ENCODE results near the gene U2AF1L4. TPM values are rescaled to one million over a fixed set of nuclear protein-coding genes. Genes with fewer than 3 reads are reported as not detected.

The U2AF1L4 gene
- total and polyA plus RNA-seq, 5 experiments from 2014 or later: 43.1 to 93.1 (median 53.1) TPM

DNA sequence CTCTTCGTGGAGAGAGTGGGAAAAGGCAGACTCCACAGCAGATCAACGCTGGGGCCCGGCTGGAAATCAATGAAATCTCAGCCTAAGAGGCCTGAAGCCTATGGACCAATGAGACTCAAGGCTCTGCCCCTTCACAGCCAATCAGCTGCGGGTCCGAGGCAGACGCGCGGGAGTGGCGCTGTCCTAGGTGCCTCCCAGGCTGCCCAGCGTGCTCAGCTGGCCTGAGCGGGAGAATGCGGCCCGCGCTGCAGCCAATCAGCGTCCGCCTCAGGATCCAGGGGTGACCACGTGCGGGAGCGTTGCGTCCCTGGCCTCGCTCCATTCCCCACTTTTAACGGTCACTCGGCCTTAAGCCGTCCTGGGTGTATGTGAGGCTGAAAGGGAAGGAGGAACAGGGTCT lies 41.0 kb downstream of the U2AF1L4 start, which contains the start of gene ZBTB32:
ZBTB32 (plus strand) TSS at position 341 of the 400 bp plus-strand sequence. CDS start 10,069 bp downstream, outside the sequence.
- no peaks in the 10 kb centered on the region for H3K36me3 Mint-ChIP-seq
- H3K4me1 Mint-ChIP-seq: peaks cover 5 to 9% (median 8%) of the 10 kb centered on the region in 4 donors
- peak within 1 kb of the TSS in 1 of 10 donors; percentile 11 for H3K27ac Mint-ChIP-seq
- H3K4me3 Mint-ChIP-seq: peak within 1 kb of the TSS in 1 of 10 donors; percentile 97
- POLR2A ChIA-PET: interaction anchor here (0.6 to 2.8 kb wide), 3 partner anchors 10 to 147 kb away, joined by 4 to 24 read pairs (median 14); partner anchors contain the start of genes PSENEN and U2AF1L4
- ATAC-seq: no peak
- DNase-seq: no peak
- no peaks in the 10 kb centered on the region for H3K9me3 Mint-ChIP-seq
- peaks cover 0 to 9% (median 2%) of the 10 kb centered on the region in 5 donors for H3K27me3 Mint-ChIP-seq

DNA sequence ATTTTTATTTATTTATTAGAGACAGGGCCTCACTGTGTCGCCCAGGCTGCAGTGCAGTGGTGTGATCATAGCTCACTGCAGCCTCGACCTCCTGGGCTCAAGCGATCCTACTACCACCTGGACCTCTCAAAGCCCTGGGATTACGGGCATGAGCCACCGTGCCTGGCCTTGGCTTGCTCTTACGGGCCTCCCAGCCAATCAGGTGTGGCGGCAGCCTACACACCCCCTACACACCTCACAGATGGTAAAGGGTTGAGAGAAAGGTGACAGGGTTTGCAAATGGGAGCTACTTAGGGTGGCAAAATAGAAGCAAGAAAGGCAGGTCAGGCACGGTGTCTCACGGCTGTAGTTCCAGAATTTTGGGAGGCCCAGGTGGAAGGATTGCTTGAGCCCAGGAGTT lies 41.9 kb downstream of the U2AF1L4 start:
- DNase-seq: no peak

DNA sequence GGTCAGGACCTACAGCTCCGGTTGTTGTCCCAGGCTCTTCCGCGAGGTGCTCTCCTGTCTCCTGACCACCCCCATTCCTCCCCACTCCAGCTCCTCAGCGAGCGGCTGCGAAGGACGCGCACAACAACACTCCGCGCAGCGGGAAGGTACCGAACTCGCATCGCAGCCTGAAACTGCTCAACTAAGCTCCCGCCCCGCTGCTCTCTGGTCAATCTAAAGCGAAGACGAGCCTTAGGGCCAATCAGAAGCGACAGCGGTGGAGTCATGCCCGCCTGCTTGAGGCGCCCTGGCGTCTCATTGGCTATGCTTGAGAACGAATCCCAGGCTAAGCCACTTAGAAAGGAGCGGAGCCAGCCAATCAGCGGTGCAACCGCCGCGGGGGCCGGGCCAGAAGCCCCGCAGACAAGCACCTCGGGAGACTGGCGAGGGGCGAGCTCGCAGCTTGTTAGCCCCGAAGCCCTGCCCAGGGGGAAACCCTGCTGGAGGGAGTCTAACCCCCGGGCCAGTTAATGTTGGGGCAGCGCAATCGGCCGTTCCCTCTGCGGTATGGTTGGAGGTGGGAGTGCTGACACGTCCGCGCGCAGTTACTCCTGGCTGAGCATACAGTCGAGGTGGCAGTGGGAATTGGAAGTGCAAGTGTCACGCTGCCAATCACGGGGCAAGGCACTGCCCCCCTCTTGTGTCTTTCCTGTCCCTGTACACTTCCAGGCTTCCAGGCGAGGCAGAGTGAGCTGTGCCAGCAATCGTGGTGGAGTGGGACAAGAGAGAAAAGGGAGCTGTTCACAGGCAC lies 42.8 kb downstream of the U2AF1L4 start:
- Mint-ChIP-seq H3K9me3 (no peaks in the 10 kb centered on the region), H3K27me3 (peaks cover 0 to 9% (median 2%) of the 10 kb centered on the region in 5 donors), H3K27ac (peak overlapping the region; percentile 85 to 98 (median 94)), H3K4me1 (peaks cover 5 to 9% (median 8%) of the 10 kb centered on the region in 4 donors), H3K4me3 (peak overlapping the region; percentile 91 to 99 (median 98)), H3K36me3 (no peaks in the 10 kb centered on the region)
- POLR2A ChIA-PET: interaction anchor here (0.8 to 2.8 kb wide), 12 partner anchors 11 to 257 kb away, joined by 3 to 24 read pairs (median 4); partner anchors contain the start of genes HSPB6, IGFLR1, KMT2B and LIN37
- peak; percentile 99 to 100 for ATAC-seq
- DNase-seq: peak; percentile 84 to 96 (median 91)

More for the DNA sequence above, 41.9 kb downstream of the U2AF1L4 start:
- Mint-ChIP-seq H3K4me1 (peaks cover 5 to 9% (median 8%) of the 10 kb centered on the region in 4 donors), H3K36me3 (no peaks in the 10 kb centered on the region), H3K27ac (no peak overlapping the region), H3K27me3 (peaks cover 0 to 9% (median 2%) of the 10 kb centered on the region in 5 donors), H3K4me3 (peak overlapping the region in 3 of 10 donors; percentile 93 to 98 (median 97)), H3K9me3 (no peaks in the 10 kb centered on the region)
- no peak for ATAC-seq
- POLR2A ChIA-PET: interaction anchor here (1.3 to 2.8 kb wide), 5 partner anchors 11 to 55 kb away, joined by 3 to 24 read pairs (median 6); partner anchors contain the start of genes HSPB6, IGFLR1, PSENEN and U2AF1L4

DNA sequence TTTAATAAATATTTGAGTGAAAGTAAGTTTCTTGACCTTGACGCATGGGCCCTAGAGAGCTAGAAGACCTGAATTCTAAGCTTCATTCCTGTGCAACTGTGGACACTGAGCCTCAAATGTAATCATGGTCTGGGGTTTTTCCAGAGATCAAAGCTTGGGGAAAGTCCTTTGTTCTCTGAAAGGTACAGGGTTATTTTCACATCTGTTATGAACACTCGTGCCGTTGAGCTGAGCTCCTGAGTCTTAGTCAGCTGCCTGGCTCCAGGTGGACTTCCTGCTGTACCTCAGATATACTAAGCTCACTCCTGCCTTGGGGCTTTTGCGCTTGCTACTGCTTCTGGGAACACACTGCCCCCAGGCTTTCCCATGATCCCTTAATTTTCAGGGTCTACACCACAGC lies 48.4 kb downstream of the U2AF1L4 start:
- H3K9me3 Mint-ChIP-seq: no peaks in the 10 kb centered on the region
- H3K27me3 Mint-ChIP-seq: peaks cover 0 to 1% (median 0%) of the 10 kb centered on the region in 5 donors
- H3K27ac Mint-ChIP-seq: no peak overlapping the region
- ATAC-seq (no peak), DNase-seq (no peak)
- POLR2A ChIA-PET: interaction anchor here (0.8 kb wide), 1 partner anchor 19 kb away, joined by 3 read pairs; no protein-coding TSS in a partner anchor
- H3K36me3 Mint-ChIP-seq: no peaks in the 10 kb centered on the region
- H3K4me3 Mint-ChIP-seq: no peak overlapping the region
- H3K4me1 Mint-ChIP-seq: no peaks in the 10 kb centered on the region

DNA sequence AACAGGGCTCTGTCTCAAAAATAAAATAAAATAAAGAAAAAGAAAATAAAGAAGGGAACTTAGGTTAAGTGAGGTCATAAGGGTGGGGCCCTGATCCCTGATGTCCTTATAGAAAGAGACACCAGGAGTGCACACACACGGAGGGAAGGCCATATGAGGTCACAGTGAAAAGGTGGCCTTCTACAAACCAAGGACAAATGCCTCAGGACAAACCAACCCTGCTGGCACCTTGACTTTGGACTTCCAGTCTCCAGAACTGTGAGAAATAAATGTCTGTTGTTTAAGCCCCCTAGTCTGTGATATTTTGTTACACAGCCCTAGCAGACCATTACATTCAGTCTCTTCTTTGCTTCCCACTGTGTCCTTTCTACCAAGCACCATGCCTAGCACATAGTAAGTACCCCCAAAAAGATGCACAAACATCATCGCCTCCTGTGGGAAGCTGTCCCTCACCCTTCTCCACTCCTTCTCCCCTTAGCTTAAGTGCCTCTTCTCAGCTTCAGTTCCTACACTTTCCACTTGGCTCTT lies 49.3 kb downstream of the U2AF1L4 start:
- H3K27ac Mint-ChIP-seq: no peak overlapping the region
- H3K4me3 Mint-ChIP-seq: no peak overlapping the region
- no peaks in the 10 kb centered on the region for H3K9me3 Mint-ChIP-seq
- ATAC-seq (no peak), DNase-seq (no peak)
- no peaks in the 10 kb centered on the region for H3K36me3 Mint-ChIP-seq
- H3K4me1 Mint-ChIP-seq: no peaks in the 10 kb centered on the region
- peaks cover 0 to 1% (median 0%) of the 10 kb centered on the region in 5 donors for H3K27me3 Mint-ChIP-seq
- POLR2A ChIA-PET: interaction anchor here (0.8 kb wide), 1 partner anchor 20 kb away, joined by 3 read pairs; no protein-coding TSS in a partner anchor

DNA sequence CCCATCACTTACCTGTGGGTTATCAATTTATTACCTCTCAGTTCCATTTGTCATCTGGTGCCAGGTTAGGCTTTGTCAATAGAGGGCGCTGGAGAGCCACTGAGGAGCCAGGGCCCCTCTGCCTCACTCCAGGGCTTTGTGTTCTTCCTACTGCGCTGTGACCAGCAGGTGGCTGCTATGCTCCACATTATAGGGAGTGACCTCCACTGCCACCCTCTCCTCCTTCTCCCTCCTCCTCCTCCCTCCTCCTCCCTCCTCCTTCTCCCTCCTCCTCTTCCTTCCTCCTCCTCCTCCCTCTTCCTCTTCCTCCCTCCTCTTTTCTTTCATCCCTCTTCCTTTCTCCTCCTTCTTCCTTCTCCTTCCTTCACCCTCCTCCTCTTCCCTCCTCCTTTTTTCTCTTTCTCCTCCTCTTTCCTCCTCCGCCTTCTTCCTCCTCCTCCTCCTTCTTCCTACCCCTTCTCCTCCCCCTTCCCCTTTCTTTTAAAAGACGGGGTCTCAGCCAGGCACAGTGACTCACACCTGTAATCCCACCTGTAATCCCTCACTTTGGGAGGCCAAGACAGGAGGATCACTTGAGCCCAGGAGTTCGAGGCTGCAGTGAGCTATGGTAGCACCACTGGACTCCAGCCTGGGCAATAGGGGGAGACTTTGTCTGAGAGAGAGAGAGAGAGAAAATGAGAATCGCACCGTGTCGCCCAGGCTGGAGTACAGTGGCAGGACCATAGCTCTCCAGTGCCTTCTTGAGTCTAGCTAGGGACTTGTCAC lies 51.2 kb downstream of the U2AF1L4 start:
- DNase-seq (peak; percentile 78 to 94 (median 88)), ATAC-seq (peak; percentile 100)
- H3K4me3 Mint-ChIP-seq: no peak overlapping the region
- no peaks in the 10 kb centered on the region for H3K36me3 Mint-ChIP-seq
- H3K4me1 Mint-ChIP-seq: no peaks in the 10 kb centered on the region
- POLR2A ChIA-PET: interaction anchor here (2.0 kb wide), 1 partner anchor 21 kb away, joined by 13 read pairs; no protein-coding TSS in a partner anchor
- no peaks in the 10 kb centered on the region for H3K9me3 Mint-ChIP-seq
- peaks cover 0 to 3% (median 0%) of the 10 kb centered on the region in 5 donors for H3K27me3 Mint-ChIP-seq
- peak overlapping the region in 2 of 10 donors; percentile 28 to 48 for H3K27ac Mint-ChIP-seq

DNA sequence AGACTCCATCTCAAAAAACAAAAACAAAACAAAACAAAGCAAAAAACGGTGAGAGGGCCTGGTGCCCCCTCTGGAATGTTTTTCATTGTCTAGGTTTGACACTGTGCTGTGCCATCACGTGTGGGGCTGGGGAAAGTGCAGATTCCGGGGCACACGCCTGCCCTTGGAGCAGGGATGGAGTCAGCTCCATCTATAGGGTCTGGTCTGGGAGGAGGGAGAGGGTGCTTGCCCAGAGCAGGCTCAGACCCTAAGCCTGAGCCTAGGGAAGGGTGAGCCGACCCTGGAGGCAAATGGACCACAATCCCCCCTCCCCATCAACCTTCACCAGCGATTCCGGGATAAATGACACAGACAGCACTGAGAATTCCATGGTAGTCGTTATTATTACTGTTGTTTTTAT lies 51.8 kb downstream of the U2AF1L4 start:
- Mint-ChIP-seq H3K27ac (no peak overlapping the region), H3K36me3 (no peaks in the 10 kb centered on the region), H3K4me3 (no peak overlapping the region), H3K4me1 (no peaks in the 10 kb centered on the region), H3K9me3 (no peaks in the 10 kb centered on the region), H3K27me3 (peaks cover 0 to 3% (median 0%) of the 10 kb centered on the region in 5 donors)
- DNase-seq: no peak
- POLR2A ChIA-PET: interaction anchor here (0.7 to 1.1 kb wide), 2 partner anchors 51 to 83 kb away, joined by 5 read pairs; no protein-coding TSS in a partner anchor
- ATAC-seq: peak; percentile 7 to 28

Other genes starting within 250 kb of the U2AF1L4 start
- 1 to 10 TPM; 1.8 to 2.6 TPM for gene DMKN, start 231.8 kb downstream of the U2AF1L4 start, total RNA-seq
- 1 to 10 TPM in 1 of 3 donors, under 1 TPM in 2; 0.27 to 5.8 (median 0.42) TPM for gene DMKN, start 231.8 kb downstream of the U2AF1L4 start, polyA plus RNA-seq
- under 1 TPM in 1 of 2 experiments, not detected in 1; 0.31 TPM for gene SBSN, start 217.1 kb downstream of the U2AF1L4 start, total RNA-seq
- not detected for gene SBSN, start 217.1 kb downstream of the U2AF1L4 start, polyA plus RNA-seq
- gene GAPDHS, start 212.0 kb downstream of the U2AF1L4 start, total RNA-seq: not detected
- gene GAPDHS, start 212.0 kb downstream of the U2AF1L4 start, polyA plus RNA-seq: not detected
- 10 to 100 TPM; 31.1 to 34.3 TPM for gene TMEM147, start 199.8 kb downstream of the U2AF1L4 start, total RNA-seq
- 100 to 1,000 TPM; 151 to 159 (median 157) TPM for gene TMEM147, start 199.8 kb downstream of the U2AF1L4 start, polyA plus RNA-seq
- not detected for gene ATP4A, start 181.8 kb downstream of the U2AF1L4 start, total RNA-seq
- gene ATP4A, start 181.8 kb downstream of the U2AF1L4 start, polyA plus RNA-seq: not detected
- gene PMIS2, start 159.2 kb downstream of the U2AF1L4 start, total RNA-seq: not detected
- not detected for gene PMIS2, start 159.2 kb downstream of the U2AF1L4 start, polyA plus RNA-seq
- 10 to 100 TPM; 27.1 to 29.8 TPM for gene HAUS5, start 132.7 kb downstream of the U2AF1L4 start, total RNA-seq
- gene HAUS5, start 132.7 kb downstream of the U2AF1L4 start, polyA plus RNA-seq: 1 to 10 TPM; 6.6 to 7.7 (median 7.2) TPM
- 10 to 100 TPM; 55.5 to 56.2 TPM for gene RBM42, start 116.4 kb downstream of the U2AF1L4 start, total RNA-seq
- 10 to 100 TPM; 54.1 to 59.7 (median 58.0) TPM for gene RBM42, start 116.4 kb downstream of the U2AF1L4 start, polyA plus RNA-seq
- 1 to 10 TPM in 1 of 2 experiments, under 1 TPM in 1; 0.55 to 1.0 TPM for gene ETV2, start 103.7 kb downstream of the U2AF1L4 start, total RNA-seq
- under 1 TPM in 2 of 3 donors, not detected in 1; 0.27 to 0.47 TPM for gene ETV2, start 103.7 kb downstream of the U2AF1L4 start, polyA plus RNA-seq
- 100 to 1,000 TPM; 197 to 212 TPM for gene COX6B1, start 97.1 kb downstream of the U2AF1L4 start, total RNA-seq
- 100 to 1,000 TPM; 824 to 920 (median 852) TPM for gene COX6B1, start 97.1 kb downstream of the U2AF1L4 start, polyA plus RNA-seq
- not detected for gene UPK1A, start 78.9 kb downstream of the U2AF1L4 start, total RNA-seq
- not detected for gene UPK1A, start 78.9 kb downstream of the U2AF1L4 start, polyA plus RNA-seq
- under 1 TPM; 0.21 to 0.36 TPM for gene ZBTB32, start 40.9 kb downstream of the U2AF1L4 start, total RNA-seq
- gene ZBTB32, start 40.9 kb downstream of the U2AF1L4 start, polyA plus RNA-seq: under 1 TPM; 0.15 to 0.68 (median 0.43) TPM
- gene KMT2B, start 27.4 kb downstream of the U2AF1L4 start, total RNA-seq: 10 to 100 TPM; 73.9 to 79.2 TPM
- gene KMT2B, start 27.4 kb downstream of the U2AF1L4 start, polyA plus RNA-seq: 1 to 10 TPM in 1 of 3 donors, under 1 TPM in 2; 0.60 to 2.8 (median 0.83) TPM
- gene IGFLR1, start 3.0 kb downstream of the U2AF1L4 start, total RNA-seq: 10 to 100 TPM; 79.8 to 82.5 TPM
- 10 to 100 TPM; 70.2 to 92.7 (median 92.6) TPM for gene IGFLR1, start 3.0 kb downstream of the U2AF1L4 start, polyA plus RNA-seq
- 10 to 100 TPM; 23.0 to 26.2 TPM for gene PSENEN, start 233 bp upstream of the U2AF1L4 start, total RNA-seq
- gene PSENEN, start 233 bp upstream of the U2AF1L4 start, polyA plus RNA-seq: 10 to 100 TPM; 68.7 to 76.5 (median 71.2) TPM
- 10 to 100 TPM; 14.0 to 16.6 TPM for gene LIN37, start 3.2 kb upstream of the U2AF1L4 start, total RNA-seq
- gene LIN37, start 3.2 kb upstream of the U2AF1L4 start, polyA plus RNA-seq: 10 to 100 TPM in 1 of 3 donors, 1 to 10 TPM in 2; 5.4 to 15.5 (median 8.1) TPM
- gene HSPB6, start 11.6 kb upstream of the U2AF1L4 start, total RNA-seq: not detected
- not detected for gene HSPB6, start 11.6 kb upstream of the U2AF1L4 start, polyA plus RNA-seq
- 10 to 100 TPM; 42.0 to 43.5 TPM for gene PROSER3, start 12.8 kb upstream of the U2AF1L4 start, total RNA-seq
- 1 to 10 TPM; 3.4 to 7.4 (median 5.8) TPM for gene PROSER3, start 12.8 kb upstream of the U2AF1L4 start, polyA plus RNA-seq
- gene ARHGAP33, start 30.1 kb upstream of the U2AF1L4 start, total RNA-seq: 10 to 100 TPM in 1 of 2 experiments, 1 to 10 TPM in 1; 8.7 to 11.1 TPM
- gene ARHGAP33, start 30.1 kb upstream of the U2AF1L4 start, polyA plus RNA-seq: under 1 TPM in 1 of 3 donors, not detected in 2; 0.13 TPM
- gene PRODH2, start 67.4 kb upstream of the U2AF1L4 start, total RNA-seq: not detected
- not detected for gene PRODH2, start 67.4 kb upstream of the U2AF1L4 start, polyA plus RNA-seq
- under 1 TPM in 1 of 2 experiments, not detected in 1; 0.27 TPM for gene NPHS1, start 107.1 kb upstream of the U2AF1L4 start, total RNA-seq
- gene NPHS1, start 107.1 kb upstream of the U2AF1L4 start, polyA plus RNA-seq: under 1 TPM in 1 of 3 donors, not detected in 2; 0.50 TPM
- under 1 TPM; 0.96 to 0.99 TPM for gene KIRREL2, start 111.5 kb upstream of the U2AF1L4 start, total RNA-seq
- under 1 TPM; 0.16 to 0.77 (median 0.35) TPM for gene KIRREL2, start 111.5 kb upstream of the U2AF1L4 start, polyA plus RNA-seq
- not detected for gene APLP1, start 123.2 kb upstream of the U2AF1L4 start, total RNA-seq
- not detected for gene APLP1, start 123.2 kb upstream of the U2AF1L4 start, polyA plus RNA-seq
- 10 to 100 TPM; 42.7 to 48.7 TPM for gene NFKBID, start 155.1 kb upstream of the U2AF1L4 start, total RNA-seq
- gene NFKBID, start 155.1 kb upstream of the U2AF1L4 start, polyA plus RNA-seq: 1 to 10 TPM; 1.2 to 2.8 (median 2.5) TPM
- gene HCST, start 157.1 kb upstream of the U2AF1L4 start, total RNA-seq: 10 to 100 TPM; 85.7 to 87.7 TPM
- gene HCST, start 157.1 kb upstream of the U2AF1L4 start, polyA plus RNA-seq: 1,000 to 10,000 TPM; 1,254 to 1,751 (median 1,469) TPM
- 1 to 10 TPM; 3.1 to 5.8 TPM for gene TYROBP, start 162.9 kb upstream of the U2AF1L4 start, total RNA-seq
- 10 to 100 TPM in 1 of 3 donors, 1 to 10 TPM in 2; 4.4 to 72.6 (median 5.6) TPM for gene TYROBP, start 162.9 kb upstream of the U2AF1L4 start, polyA plus RNA-seq
- 10 to 100 TPM; 11.2 to 11.4 TPM for gene LRFN3, start 191.0 kb upstream of the U2AF1L4 start, total RNA-seq
- 1 to 10 TPM in 2 of 3 donors, under 1 TPM in 1; 0.62 to 1.4 (median 1.1) TPM for gene LRFN3, start 191.0 kb upstream of the U2AF1L4 start, polyA plus RNA-seq
- 10 to 100 TPM; 19.4 to 24.2 TPM for gene SDHAF1, start 249.8 kb upstream of the U2AF1L4 start, total RNA-seq
- 10 to 100 TPM; 31.9 to 50.9 (median 34.9) TPM for gene SDHAF1, start 249.8 kb upstream of the U2AF1L4 start, polyA plus RNA-seq

Data from naive thymus-derived CD8-positive, alpha-beta T cell (primary cell).